ENCODE measurements around the gene COX4I2. TPM values are rescaled to one million over a fixed set of nuclear protein-coding genes. Genes with fewer than 3 reads are reported as not detected.

COX4I2 gene
- total RNA-seq, 3 donors from 2014 or later = 5.3 TPM; not detected in 2

DNA sequence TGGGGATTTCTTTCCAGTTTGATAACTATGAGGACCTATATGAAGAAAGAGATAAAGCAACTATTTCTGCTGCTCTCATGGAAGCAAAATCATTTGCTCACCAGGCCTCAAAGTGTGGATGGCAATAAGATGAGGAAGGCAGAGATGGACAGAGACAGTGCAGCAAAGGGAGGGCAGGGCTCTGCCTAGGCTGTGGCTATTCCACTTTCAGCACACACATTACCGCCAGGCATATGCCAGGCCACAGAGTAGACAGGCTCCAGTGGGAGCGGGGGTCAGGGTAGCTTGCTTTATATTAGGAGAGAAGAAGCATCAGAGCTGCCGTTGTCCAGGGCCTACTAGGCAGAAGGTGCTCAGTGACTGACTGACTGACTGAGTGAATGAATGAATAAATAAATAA is 44.1 kb downstream of the COX4I2 start:
- Histone ChIP-seq H3K27me3 (no peaks in the 10 kb centered on the region), H3K27ac (peak overlapping the region; percentile 39 to 66), H3K36me3 (no peaks in the 10 kb centered on the region), H3K4me3 (no peak overlapping the region), H3K4me1 (peaks cover 5 to 12% of the 10 kb centered on the region in 2 donors), H3K9me3 (no peaks in the 10 kb centered on the region)
- DNase-seq (ENCODE audit: low spot score in 2 of 2) = no peak
- intact Hi-C loops (cut with DNase I; ENCODE audit: low total_unique reads) = no loop called here
- no peak for TF ChIP-seq POLR2AphosphoS5 (IDR thresholded peaks at IDR 0.05)
- TF ChIP-seq POLR2A (IDR thresholded peaks at IDR 0.05) = no peak
- TF ChIP-seq, protein P1, sequence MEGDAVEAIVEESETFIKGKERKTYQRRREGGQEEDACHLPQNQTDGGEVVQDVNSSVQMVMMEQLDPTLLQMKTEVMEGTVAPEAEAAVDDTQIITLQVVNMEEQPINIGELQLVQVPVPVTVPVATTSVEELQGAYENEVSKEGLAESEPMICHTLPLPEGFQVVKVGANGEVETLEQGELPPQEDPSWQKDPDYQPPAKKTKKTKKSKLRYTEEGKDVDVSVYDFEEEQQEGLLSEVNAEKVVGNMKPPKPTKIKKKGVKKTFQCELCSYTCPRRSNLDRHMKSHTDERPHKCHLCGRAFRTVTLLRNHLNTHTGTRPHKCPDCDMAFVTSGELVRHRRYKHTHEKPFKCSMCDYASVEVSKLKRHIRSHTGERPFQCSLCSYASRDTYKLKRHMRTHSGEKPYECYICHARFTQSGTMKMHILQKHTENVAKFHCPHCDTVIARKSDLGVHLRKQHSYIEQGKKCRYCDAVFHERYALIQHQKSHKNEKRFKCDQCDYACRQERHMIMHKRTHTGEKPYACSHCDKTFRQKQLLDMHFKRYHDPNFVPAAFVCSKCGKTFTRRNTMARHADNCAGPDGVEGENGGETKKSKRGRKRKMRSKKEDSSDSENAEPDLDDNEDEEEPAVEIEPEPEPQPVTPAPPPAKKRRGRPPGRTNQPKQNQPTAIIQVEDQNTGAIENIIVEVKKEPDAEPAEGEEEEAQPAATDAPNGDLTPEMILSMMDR (IDR thresholded peaks at IDR 0.05) = no peak

DNA sequence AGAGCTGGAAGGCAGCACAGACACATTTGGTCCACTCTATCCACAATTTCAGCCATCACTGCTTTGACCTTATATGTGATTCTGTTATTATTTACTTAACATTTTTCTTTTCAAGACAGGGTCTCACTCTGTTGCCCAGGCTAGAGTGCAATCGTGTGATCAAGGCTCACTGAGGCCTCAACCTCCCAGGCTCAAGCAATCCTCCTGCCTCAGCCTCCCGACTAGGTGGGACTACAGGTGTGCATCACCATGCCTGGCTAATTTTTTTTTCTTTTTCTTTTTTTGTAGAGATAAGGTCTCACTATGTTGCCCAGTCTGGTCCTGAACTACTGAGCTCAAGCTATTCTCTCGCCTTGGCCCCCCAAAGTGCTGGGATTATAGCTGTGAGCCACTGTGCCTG is 44.6 kb downstream of the COX4I2 start:
- no peaks in the 10 kb centered on the region for H3K9me3 ChIP-seq
- no peaks in the 10 kb centered on the region for H3K27me3 ChIP-seq
- H3K4me3 ChIP-seq = no peak overlapping the region
- TF ChIP-seq POLR2AphosphoS5 (IDR thresholded peaks at IDR 0.05) = no peak
- no peak for TF ChIP-seq POLR2A (IDR thresholded peaks at IDR 0.05)
- TF ChIP-seq, protein P1 (IDR thresholded peaks at IDR 0.05) = no peak
- no peak for DNase-seq (ENCODE audit: low spot score in 2 of 2)
- intact Hi-C loops (cut with DNase I; ENCODE audit: low total_unique reads) = no loop called here
- peaks cover 5 to 12% of the 10 kb centered on the region in 2 donors for H3K4me1 ChIP-seq
- no peaks in the 10 kb centered on the region for H3K36me3 ChIP-seq
- H3K27ac ChIP-seq = peak overlapping the region; percentile 39 to 66

DNA sequence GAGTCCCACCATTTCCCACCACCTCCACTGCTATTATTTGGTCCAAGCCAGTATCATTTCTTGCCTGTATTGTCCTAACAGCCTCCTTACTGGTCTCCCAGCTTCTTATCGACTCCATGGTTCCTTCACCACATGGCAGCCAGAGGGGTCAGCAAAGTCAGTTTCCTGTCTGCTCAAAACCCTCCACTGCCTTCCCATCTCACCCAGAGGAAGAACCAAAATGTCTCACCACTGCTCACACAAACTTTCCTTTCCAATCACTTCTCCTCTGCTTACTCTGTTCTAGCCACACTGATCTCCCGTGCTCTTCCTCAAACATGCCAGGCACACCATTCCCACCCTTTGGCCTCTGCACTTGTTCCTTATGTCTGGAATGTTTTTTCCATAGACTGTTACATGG is 45.2 kb downstream of the COX4I2 start:
- no peak for DNase-seq (ENCODE audit: low spot score in 2 of 2)
- H3K9me3 ChIP-seq = no peaks in the 10 kb centered on the region
- TF ChIP-seq POLR2AphosphoS5 (IDR thresholded peaks at IDR 0.05) (no peak), POLR2A (IDR thresholded peaks at IDR 0.05) (no peak)
- TF ChIP-seq, protein P1 (IDR thresholded peaks at IDR 0.05) = no peak
- H3K36me3 ChIP-seq = no peaks in the 10 kb centered on the region
- no peak overlapping the region for H3K4me3 ChIP-seq
- H3K27me3 ChIP-seq = no peaks in the 10 kb centered on the region
- H3K27ac ChIP-seq = peak overlapping the region; percentile 48 to 66
- intact Hi-C loops (cut with DNase I; ENCODE audit: low total_unique reads) = no loop called here
- H3K4me1 ChIP-seq = peaks cover 5 to 11% of the 10 kb centered on the region in 2 donors

DNA sequence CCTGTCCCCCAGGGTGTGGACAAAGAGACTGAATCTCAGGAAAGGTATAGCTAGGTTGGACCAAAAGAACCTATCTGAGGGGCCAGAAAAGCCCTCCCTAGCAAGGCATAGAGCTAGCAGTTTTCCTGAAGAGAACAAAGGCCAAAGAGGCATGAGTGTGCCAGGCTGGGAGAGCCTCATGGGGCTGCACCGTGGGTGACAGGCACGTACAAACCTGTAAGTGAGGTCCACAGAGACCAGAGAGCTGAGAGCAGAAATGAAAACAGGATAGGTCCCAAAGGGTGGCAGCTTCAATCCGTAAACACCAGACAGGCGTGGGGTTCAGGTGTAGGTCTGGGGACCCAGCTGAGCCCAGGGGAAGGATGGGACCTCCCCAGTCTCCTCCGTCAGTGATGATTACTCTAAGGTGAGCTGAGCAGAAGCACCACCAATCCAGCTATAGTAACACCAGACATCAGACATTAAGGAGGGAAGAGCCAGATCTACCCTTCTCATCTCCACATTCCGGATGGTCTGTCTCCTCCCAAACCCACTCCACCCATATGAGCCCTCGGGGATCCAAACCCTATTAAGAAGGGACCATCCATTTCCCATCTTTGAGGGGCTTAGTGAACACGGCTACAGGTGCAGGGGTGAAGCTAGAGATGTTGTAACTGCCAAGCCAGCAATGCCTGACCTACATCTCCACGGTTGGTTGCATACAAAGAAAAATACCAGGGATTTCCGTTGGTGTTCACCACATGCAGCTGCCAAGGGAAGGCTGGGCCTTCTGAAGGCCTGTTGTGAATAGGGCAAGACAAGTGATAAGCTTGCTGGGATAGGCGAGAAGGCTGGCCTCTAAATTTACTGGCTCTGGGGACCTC is 46.7 kb downstream of the COX4I2 start:
- intact Hi-C loops (cut with DNase I; ENCODE audit: low total_unique reads) = no loop called here
- Histone ChIP-seq H3K36me3 (no peaks in the 10 kb centered on the region), H3K27ac (peak overlapping the region; percentile 54 to 58), H3K4me3 (no peak overlapping the region), H3K4me1 (peaks cover under 1 to 5% of the 10 kb centered on the region in 2 donors), H3K27me3 (no peaks in the 10 kb centered on the region), H3K9me3 (no peaks in the 10 kb centered on the region)
- DNase-seq (ENCODE audit: low spot score in 2 of 2) = no peak
- TF ChIP-seq POLR2A (IDR thresholded peaks at IDR 0.05) = no peak
- no peak for TF ChIP-seq POLR2AphosphoS5 (IDR thresholded peaks at IDR 0.05)
- TF ChIP-seq, protein P1 (IDR thresholded peaks at IDR 0.05) = no peak

DNA sequence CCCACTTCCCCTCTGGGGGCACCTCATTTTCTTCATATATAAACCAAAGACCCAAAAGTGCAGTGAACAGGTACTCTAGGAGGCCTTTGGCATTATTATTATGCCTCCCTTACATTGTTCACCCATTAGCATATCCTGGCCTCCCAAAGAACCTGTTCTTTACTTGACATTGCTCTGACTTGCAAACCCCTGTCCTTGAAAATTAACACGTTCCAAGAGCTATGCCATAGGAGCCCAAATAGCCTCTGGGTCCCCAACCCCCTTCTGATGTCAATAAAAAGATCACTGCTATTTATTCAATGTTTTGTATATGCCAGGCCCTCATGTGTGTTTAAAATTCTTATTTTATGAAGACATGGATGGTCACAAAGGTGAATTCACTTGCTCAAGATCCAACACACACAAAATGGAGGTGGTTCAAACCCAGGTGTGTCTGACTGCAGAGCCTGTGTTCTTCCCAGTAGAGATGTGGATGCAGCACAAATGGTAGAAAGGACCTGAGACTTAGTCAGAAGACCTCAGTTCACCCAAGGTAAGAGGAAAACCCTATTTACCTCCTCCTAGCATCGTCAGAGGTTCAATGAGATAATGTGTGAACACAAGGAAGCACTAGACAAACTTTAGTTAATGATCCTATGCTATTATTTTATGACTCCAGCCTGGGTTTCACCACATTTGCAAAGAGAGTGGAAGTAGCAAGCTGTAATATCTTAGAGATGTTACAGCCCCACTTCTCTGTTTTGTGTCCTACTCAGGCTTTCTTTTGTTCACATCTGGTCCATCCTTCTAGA is 48.3 kb downstream of the COX4I2 start:
- Histone ChIP-seq H3K4me1 (peaks cover 0 to 3% of the 10 kb centered on the region in 2 donors), H3K36me3 (no peaks in the 10 kb centered on the region)

More for the DNA sequence above, 48.3 kb downstream of the COX4I2 start:
- Histone ChIP-seq H3K4me3 (no peak overlapping the region), H3K27ac (peak overlapping the region; percentile 52 to 53), H3K9me3 (no peaks in the 10 kb centered on the region), H3K27me3 (no peaks in the 10 kb centered on the region)
- TF ChIP-seq POLR2A (IDR thresholded peaks at IDR 0.05) (no peak), POLR2AphosphoS5 (IDR thresholded peaks at IDR 0.05) (no peak)
- TF ChIP-seq, protein P1 (IDR thresholded peaks at IDR 0.05) = no peak
- no peak for DNase-seq (ENCODE audit: low spot score in 2 of 2)
- intact Hi-C loops (cut with DNase I; ENCODE audit: low total_unique reads) = no loop called here

Measured in breast epithelium (tissue), 4 donors.